ENCODE data around the gene CC2D2A.

Gene CC2D2A

DNA sequence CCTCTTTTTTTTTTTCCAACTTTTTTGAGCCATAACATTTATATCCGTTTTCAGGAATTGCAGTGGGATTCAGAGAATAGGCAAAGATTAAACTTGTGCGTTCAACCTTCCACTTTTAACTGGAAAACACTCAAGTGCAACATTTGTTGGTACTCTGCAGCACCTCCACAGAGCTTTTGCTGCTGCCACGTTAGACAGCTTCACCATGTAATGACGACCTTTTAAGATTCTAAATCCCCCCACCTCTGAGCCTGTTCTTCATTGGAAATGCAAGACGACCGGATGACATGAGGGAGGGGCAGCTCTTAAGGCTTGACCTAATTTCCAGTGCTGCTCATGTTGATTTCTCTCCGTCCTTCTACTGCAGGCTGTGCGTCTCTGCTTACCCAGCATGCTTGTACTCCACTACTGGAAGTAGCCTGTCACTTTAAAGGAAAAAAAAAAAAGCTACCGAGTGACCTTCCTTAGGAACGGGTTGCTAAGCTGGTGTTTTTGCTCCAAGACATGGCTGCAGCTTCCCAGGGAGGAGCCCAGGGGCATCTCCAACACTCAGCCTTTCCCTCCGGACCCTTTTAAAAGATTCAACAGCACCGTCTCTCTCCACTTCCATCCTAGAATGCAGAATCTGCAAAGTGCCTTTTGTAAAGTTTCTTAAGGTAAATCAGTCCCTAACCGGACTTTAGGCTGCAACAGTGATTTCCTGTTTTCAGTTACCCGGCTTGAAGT is at the start of gene CC2D2A:
Gene CC2D2A (plus strand): TSS at position 481 of the 726 bp plus-strand sequence. CDS start 6,051 bp downstream, outside the sequence.
- TF ChIP-seq, protein P1, sequence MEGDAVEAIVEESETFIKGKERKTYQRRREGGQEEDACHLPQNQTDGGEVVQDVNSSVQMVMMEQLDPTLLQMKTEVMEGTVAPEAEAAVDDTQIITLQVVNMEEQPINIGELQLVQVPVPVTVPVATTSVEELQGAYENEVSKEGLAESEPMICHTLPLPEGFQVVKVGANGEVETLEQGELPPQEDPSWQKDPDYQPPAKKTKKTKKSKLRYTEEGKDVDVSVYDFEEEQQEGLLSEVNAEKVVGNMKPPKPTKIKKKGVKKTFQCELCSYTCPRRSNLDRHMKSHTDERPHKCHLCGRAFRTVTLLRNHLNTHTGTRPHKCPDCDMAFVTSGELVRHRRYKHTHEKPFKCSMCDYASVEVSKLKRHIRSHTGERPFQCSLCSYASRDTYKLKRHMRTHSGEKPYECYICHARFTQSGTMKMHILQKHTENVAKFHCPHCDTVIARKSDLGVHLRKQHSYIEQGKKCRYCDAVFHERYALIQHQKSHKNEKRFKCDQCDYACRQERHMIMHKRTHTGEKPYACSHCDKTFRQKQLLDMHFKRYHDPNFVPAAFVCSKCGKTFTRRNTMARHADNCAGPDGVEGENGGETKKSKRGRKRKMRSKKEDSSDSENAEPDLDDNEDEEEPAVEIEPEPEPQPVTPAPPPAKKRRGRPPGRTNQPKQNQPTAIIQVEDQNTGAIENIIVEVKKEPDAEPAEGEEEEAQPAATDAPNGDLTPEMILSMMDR (IDR thresholded peaks at IDR 0.05; ENCODE audit: poor library complexity, severe bottlenecking) = no peak
- Histone ChIP-seq H3K36me3 (ENCODE audit: low read depth) (no peaks in the 10 kb centered on the region), H3K9me3 (ENCODE audit: severe bottlenecking) (no peaks in the 10 kb centered on the region), H3K4me3 (ENCODE audit: severe bottlenecking) (peak within 1 kb of the TSS; percentile 13), H3K4me1 (ENCODE audit: insufficient read depth, poor library complexity, severe bottlenecking) (no peaks in the 10 kb centered on the region), H3K27ac (ENCODE audit: poor library complexity, severe bottlenecking) (no peak within 1 kb of the TSS), H3K27me3 (ENCODE audit: insufficient read depth, poor library complexity, severe bottlenecking) (no peaks in the 10 kb centered on the region)
- DNase-seq (ENCODE audit: low spot score) (no peak), ATAC-seq (ENCODE audit: low read depth) (peak; percentile 51)

DNA sequence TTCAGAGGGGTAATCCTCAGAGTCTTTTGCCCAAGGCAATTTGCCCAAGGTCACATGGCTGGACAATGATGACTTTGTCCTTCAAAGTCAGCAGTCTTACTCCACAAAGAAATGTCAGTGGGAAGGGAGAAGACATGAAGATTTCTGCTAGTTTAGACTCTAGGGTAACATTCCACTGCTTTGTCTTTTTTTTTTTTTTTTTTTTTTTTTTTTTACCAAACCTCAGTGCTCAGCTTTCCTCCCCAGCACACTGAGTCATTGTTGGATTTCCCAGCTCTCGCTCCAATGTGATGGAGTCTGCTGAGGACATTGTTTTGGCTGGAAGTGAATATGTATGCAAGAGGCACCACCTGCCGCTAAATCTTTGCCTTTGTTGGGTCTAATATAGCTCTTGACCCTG is 49.0 kb upstream of the CC2D2A start:
- Histone ChIP-seq H3K9me3 (ENCODE audit: severe bottlenecking) (no peaks in the 10 kb centered on the region), H3K27ac (ENCODE audit: poor library complexity, severe bottlenecking) (no peak overlapping the region), H3K36me3 (ENCODE audit: low read depth) (no peaks in the 10 kb centered on the region), H3K27me3 (ENCODE audit: insufficient read depth, poor library complexity, severe bottlenecking) (no peaks in the 10 kb centered on the region), H3K4me1 (ENCODE audit: insufficient read depth, poor library complexity, severe bottlenecking) (peaks cover under 1% of the 10 kb centered on the region), H3K4me3 (ENCODE audit: severe bottlenecking) (no peak overlapping the region)
- DNase-seq (ENCODE audit: low spot score) (no peak), ATAC-seq (ENCODE audit: low read depth) (no peak)
- TF ChIP-seq, protein P1 (IDR thresholded peaks at IDR 0.05; ENCODE audit: poor library complexity, severe bottlenecking) = no peak

DNA sequence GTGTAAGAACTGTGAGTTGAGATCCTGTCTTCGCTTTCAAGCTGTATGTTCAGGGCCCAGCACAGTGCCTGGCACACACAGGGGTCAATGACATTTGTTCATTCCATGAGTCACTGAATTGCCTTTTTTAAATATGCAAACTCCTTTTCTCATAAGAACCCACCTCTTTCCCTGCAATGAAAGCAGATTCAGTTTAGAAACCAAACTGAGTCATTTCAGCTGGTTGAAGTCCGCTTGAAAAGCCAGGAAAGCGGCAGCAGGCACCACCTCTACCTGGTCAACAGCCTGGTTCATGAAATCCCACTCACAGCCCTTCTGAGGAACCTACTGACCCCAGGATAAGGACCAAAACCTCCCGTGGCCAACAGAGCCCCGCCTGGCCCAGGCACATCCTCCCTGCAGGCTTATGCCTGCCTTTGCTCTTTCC is 46.4 kb upstream of the CC2D2A start:
- no peak overlapping the region for H3K27ac ChIP-seq (ENCODE audit: poor library complexity, severe bottlenecking)
- TF ChIP-seq, protein P1 (IDR thresholded peaks at IDR 0.05; ENCODE audit: poor library complexity, severe bottlenecking) = no peak
- H3K27me3 ChIP-seq (ENCODE audit: insufficient read depth, poor library complexity, severe bottlenecking) = no peaks in the 10 kb centered on the region
- H3K36me3 ChIP-seq (ENCODE audit: low read depth) = no peaks in the 10 kb centered on the region
- H3K4me1 ChIP-seq (ENCODE audit: insufficient read depth, poor library complexity, severe bottlenecking) = peaks cover 5% of the 10 kb centered on the region
- no peaks in the 10 kb centered on the region for H3K9me3 ChIP-seq (ENCODE audit: severe bottlenecking)
- H3K4me3 ChIP-seq (ENCODE audit: severe bottlenecking) = no peak overlapping the region
- no peak for DNase-seq (ENCODE audit: low spot score)
- ATAC-seq (ENCODE audit: low read depth) = no peak

DNA sequence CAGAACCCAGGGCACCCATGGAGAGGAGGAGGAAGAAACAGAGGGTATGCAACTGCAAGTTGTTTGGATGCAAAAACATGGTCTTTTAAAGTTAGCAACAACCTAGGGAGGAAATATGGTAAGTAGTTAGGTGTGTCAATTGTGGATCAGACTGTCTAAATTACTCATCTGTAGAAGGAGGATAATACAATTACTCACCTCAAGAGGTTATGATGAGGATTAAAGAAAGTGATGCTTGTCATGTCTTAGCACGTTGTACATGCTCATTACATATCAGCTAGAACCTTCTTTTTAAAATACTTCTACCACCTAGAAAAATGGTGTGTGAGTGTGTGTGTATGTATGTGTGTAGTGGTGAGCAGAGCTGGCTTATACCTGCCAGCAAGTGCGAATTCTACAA is 44.2 kb upstream of the CC2D2A start:
- ATAC-seq (ENCODE audit: low read depth) = peak; percentile 95
- H3K27ac ChIP-seq (ENCODE audit: poor library complexity, severe bottlenecking) = peak overlapping the region; percentile 4
- no peak for DNase-seq (ENCODE audit: low spot score)
- peaks cover 5% of the 10 kb centered on the region for H3K4me1 ChIP-seq (ENCODE audit: insufficient read depth, poor library complexity, severe bottlenecking)
- TF ChIP-seq, protein P1 (IDR thresholded peaks at IDR 0.05; ENCODE audit: poor library complexity, severe bottlenecking) = no peak
- no peaks in the 10 kb centered on the region for H3K36me3 ChIP-seq (ENCODE audit: low read depth)
- no peaks in the 10 kb centered on the region for H3K27me3 ChIP-seq (ENCODE audit: insufficient read depth, poor library complexity, severe bottlenecking)
- no peak overlapping the region for H3K4me3 ChIP-seq (ENCODE audit: severe bottlenecking)
- no peaks in the 10 kb centered on the region for H3K9me3 ChIP-seq (ENCODE audit: severe bottlenecking)

DNA sequence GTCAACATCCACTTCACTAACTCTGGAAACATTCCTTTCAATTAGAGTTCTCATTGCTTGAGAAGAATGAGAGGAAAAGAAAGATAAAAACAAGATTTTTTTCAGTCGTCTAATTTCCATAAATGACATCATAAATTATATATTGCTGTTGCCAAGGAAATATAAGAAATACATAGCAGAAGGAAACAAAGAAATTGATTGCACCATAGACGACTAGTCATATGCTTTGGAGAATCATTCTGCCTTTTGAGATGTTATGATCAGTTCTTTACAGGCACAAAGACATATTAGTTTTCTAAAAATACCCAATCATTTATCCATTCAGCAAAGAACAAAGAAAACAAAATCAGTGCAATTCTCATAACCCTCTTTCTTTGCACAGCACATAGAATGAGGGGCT is 42.5 kb upstream of the CC2D2A start:
- peaks cover 5% of the 10 kb centered on the region for H3K4me1 ChIP-seq (ENCODE audit: insufficient read depth, poor library complexity, severe bottlenecking)
- no peak for ATAC-seq (ENCODE audit: low read depth)
- H3K27me3 ChIP-seq (ENCODE audit: insufficient read depth, poor library complexity, severe bottlenecking) = no peaks in the 10 kb centered on the region
- H3K27ac ChIP-seq (ENCODE audit: poor library complexity, severe bottlenecking) = no peak overlapping the region
- DNase-seq (ENCODE audit: low spot score) = no peak
- no peaks in the 10 kb centered on the region for H3K36me3 ChIP-seq (ENCODE audit: low read depth)
- TF ChIP-seq, protein P1 (IDR thresholded peaks at IDR 0.05; ENCODE audit: poor library complexity, severe bottlenecking) = no peak
- H3K9me3 ChIP-seq (ENCODE audit: severe bottlenecking) = no peaks in the 10 kb centered on the region
- no peak overlapping the region for H3K4me3 ChIP-seq (ENCODE audit: severe bottlenecking)

Data from RWPE2 (cell line).